ENCODE results near the gene CDH15. TPM values are rescaled to one million over a fixed set of nuclear protein-coding genes. Genes with fewer than 3 reads are reported as not detected.

CDH15 gene
- total and polyA plus RNA-seq, 9 of the 15 experiments (the other 6 are each of a cell fraction or from before 2014, with no cell fraction given): 0.07 to 0.18 TPM; not detected in 7

GRCh38 chr16:89184677-89184932 is 13.1 kb downstream of the CDH15 start:
- no peak overlapping the region for H2AFZ ChIP-seq (ENCODE audit: low read depth, low read length)
- 47% methylated on average over 9 of the region's 9 CpGs for WGBS (ENCODE audit: insufficient coverage, low coverage, missing lambda C conversion rate)
- no peak for ATAC-seq

More at GRCh38 chr16:89184677-89184932, 13.1 kb downstream of the CDH15 start:
- H3K36me3 ChIP-seq (ENCODE audit: control insufficient read depth, insufficient read depth, low read length): no peaks in the 10 kb centered on the region
- no peaks in the 10 kb centered on the region for H3K9me3 ChIP-seq (replicated peaks; ENCODE audit: control insufficient read depth, insufficient read depth, low read depth, low read length)
- H3K4me2 ChIP-seq (ENCODE audit: insufficient read depth, low read length): no peak overlapping the region
- peaks cover 0 to 47% of the 10 kb centered on the region in 2 experiments; a peak in 3 of 5 replicates for H3K4me1 ChIP-seq (replicated peaks in 1 of 2; ENCODE audit: control insufficient read depth in 2 of 2, insufficient read depth in 2 of 2, low read length in 2 of 2)
- peaks cover 0 to 20% of the 10 kb centered on the region in 2 experiments; a peak in 2 of 5 replicates for H3K27me3 ChIP-seq (ENCODE audit: control insufficient read depth in 2 of 2, insufficient read depth in 2 of 2, low read length in 2 of 2)
- no TSS peak for BruUV-seq (replicated peaks)
- no peak overlapping the region for H3K4me3 ChIP-seq
- FAIRE-seq (no peak), DNase-seq (ENCODE audit: extremely low read depth in 1 of 4, low spot score in 3 of 4) (no peak)
- H3K27ac ChIP-seq (ENCODE audit: extremely low read depth, low read depth, low read length): no peak overlapping the region
- H3K9me1 ChIP-seq (ENCODE audit: control insufficient read depth, insufficient read depth, low read length): peaks cover 3% of the 10 kb centered on the region
- no peaks in the 10 kb centered on the region; the same call in 1 of the 2 replicates for H4K20me1 ChIP-seq (replicated peaks; ENCODE audit: control insufficient read depth, insufficient read depth, low read length)
- in situ Hi-C loops (cut with MboI): no loop called here
- intact Hi-C loops (cut with micrococcal nuclease): no loop called here
- H3K9ac ChIP-seq (ENCODE audit: insufficient read depth in 1 of 2, low read depth in 2 of 2, low read length in 2 of 2): peak overlapping the region in 1 of 2 experiments; percentile 35; a peak in 1 of 4 replicates
- H3K79me2 ChIP-seq (ENCODE audit: control insufficient read depth, insufficient read depth, low read length): no peaks in the 10 kb centered on the region
- CTCF ChIA-PET (ENCODE audit: low intra/inter-chr PET ratio): no interaction called here
- TF ChIP-seq ETS1 (conservative IDR thresholded peaks at IDR 0.05; ENCODE audit: control insufficient read depth, low read depth, low read length): 0 out of 2 replicates have a peak, but pooled peaks have one; percentile 1
- no peak for TF ChIP-seq ZNF668 (CRISPR knock-in tag; IDR thresholded peaks at IDR 0.05)
- TF ChIP-seq ZBTB7A (IDR thresholded peaks at IDR 0.05; ENCODE audit: borderline replicate concordance, control insufficient read depth, low read depth, low read length): peak; percentile 17; the same call in 1 of the 2 replicates
- no peak for TF ChIP-seq ZBTB8A (IDR thresholded peaks at IDR 0.05; ENCODE audit: partially characterized antibody)
- no peak for TF ChIP-seq DDX20 (tag; IDR thresholded peaks at IDR 0.05; ENCODE audit: low read depth)
- POLR2A ChIA-PET: no interaction called here

Measured in K562 (cell line).